GM21737 (cell line): ENCODE data around the gene FRMD4B.
"Not testable (repeated sequence)": the region's sequence is repeated elsewhere in the genome, so short reads cannot be mapped to it uniquely, and the experiment has no call there.

Source experiments
- ATAC-seq: cut with Tn5 transposase; IDR thresholded peaks from one replicate; pipeline ENCODE4 v1.9.1; 2021; ENCODE audit warnings: mild to moderate bottlenecking, moderate library complexity; ENCODE audit not compliant: unreplicated experiment

Gene FRMD4B

GRCh38 chr3:69325151-69325550 lies 60.7 kb downstream of the FRMD4B start:
- no peak for ATAC-seq

GRCh38 chr3:69324362-69325025 lies 61.4 kb downstream of the FRMD4B start:
- peak; percentile 43 for ATAC-seq

DNA sequence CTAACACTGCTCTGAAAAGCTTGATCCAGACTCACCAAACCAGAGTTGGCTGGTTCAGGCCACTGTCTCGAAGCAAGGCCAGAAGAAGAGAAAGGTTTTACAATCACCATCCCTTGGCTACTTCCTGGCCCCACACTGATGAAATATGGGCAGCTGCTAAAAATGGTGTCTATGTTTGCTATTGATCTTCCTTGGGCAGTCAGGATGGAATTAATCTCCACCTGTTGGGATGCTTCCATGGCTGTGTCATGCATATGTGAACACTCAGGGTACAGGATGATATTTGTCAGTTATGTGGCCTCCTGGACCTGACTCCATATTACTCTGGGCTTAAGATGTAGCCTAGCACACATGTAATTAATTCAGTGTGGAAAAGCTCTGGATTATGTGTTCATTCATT lies 61.9 kb downstream of the FRMD4B start:
- ATAC-seq: no peak

DNA sequence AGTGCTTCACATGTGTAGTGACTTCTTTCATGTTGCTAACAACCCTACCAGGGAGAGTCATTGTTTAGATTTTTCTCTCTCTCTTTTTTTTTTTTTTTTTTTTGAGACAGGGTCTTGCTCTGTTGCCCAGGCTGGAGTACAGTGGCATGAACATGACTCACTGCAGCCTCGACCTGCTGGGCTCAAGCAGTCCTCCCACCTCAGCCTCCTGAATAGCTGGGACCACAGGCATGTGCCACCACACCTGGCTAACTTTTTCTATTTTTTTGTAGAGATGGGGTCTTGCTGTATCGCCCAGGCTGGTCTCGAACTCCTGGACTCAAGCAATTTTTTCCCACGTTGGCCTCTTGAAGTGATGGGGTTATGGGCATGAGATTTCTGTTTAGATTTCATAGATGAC lies 63.4 kb downstream of the FRMD4B start:
- not testable (repeated sequence) for ATAC-seq

DNA sequence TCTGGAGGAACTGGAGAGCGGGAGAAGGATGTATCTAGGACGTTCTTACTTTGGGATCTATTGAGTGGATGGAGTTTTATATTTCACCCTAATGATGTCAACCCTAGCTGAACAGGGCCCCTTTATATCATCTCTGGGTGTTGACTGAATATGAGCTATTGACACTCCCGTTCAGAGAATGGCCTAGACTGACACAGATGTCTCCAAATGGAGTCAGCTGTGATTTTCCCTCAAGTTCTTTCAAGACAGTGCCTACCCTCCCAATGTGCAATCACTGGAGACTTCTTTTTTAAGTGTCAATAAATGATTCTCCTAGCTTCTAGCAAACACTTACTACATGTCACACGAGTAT lies 63.8 kb downstream of the FRMD4B start:
- no peak for ATAC-seq

DNA sequence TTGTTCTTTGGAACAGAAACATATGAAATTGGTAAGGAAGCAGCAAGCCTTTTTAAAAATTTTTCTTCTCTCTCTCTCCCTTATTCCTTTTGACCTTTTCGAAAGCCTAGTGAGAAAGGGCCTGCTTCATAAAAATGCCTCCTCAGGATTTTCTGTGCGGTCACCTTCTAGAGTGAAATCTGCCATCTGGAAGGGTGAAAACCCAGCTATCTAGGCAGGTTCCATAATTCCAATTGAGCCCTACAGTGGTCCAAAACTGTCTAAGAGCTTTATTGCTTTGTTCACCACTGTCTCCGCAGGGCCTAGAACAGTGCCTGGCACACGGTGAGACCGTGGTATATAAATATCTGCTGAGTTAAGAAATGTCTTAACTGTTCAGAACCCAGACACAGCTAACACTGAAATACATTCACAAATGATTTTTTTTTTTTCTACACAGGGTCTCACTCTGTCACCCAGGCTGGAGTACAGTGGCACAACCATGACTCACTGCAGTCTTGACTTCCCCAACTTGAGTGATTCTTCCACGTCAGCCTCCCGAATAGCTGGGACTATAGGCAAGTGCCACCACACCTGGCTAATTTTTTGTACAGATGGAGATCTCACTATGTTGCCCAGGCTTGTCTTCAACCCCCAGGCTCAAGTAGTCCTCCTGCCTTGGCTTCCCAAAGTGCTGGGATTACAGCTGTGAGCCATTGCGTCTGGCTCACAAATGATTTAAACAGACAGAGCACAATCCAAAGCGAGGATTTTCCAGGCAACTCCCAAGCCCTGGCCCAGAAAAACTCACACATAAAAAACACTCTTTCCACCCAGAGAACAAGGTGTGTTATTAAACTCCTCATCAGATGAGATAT lies 64.4 kb downstream of the FRMD4B start:
- ATAC-seq: no peak

GRCh38 chr3:69320871-69321271 lies 65.0 kb downstream of the FRMD4B start:
- ATAC-seq: peak; percentile 56

GRCh38 chr3:69319652-69320051 lies 66.2 kb downstream of the FRMD4B start:
- ATAC-seq: no peak

- no peak for ATAC-seq
These were observed 67.5 kb downstream of the FRMD4B start for GRCh38 chr3:69318410-69318809.

DNA sequence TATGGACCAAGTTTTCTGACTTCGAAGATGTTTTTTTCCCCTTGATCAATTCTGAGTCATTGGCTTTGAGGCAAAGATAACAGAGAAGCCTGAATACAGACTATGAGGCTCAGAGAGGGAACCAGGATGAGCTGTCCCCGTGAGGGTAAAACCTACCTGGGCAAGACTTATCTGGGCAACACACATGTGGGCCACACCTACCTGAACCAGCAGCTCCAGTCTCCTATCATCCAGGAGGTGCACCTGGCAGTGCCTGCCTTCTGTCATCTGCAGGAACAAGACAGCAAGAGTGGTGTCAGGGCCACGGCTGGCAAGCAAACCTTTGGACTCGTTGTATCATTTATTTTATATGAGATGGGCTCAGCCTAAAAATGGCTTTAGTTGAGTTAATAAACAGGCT lies 72.6 kb downstream of the FRMD4B start:
- no peak for ATAC-seq

DNA sequence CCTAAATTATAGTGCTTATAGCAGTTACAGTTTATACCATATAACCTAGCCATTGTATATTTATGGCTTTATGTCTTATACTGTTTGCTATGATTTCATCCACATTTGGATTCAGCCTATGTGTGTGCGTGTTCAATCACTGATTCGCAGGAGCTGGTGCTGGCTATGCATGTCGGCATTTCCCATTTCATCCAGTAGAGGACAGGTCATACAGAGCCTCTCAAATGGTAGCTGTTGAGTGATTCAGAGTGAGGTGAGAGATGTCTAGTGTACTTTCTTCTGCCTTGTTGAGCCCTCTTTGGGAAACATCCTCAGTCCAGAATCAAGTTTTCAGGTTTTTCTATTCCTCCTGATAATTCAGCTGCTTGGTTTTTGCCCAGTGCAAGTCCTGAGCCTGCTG lies 76.1 kb downstream of the FRMD4B start:
- no peak for ATAC-seq

- peak; percentile 99 for ATAC-seq
These were observed 79.4 kb downstream of the FRMD4B start for GRCh38 chr3:69306239-69307185.

DNA sequence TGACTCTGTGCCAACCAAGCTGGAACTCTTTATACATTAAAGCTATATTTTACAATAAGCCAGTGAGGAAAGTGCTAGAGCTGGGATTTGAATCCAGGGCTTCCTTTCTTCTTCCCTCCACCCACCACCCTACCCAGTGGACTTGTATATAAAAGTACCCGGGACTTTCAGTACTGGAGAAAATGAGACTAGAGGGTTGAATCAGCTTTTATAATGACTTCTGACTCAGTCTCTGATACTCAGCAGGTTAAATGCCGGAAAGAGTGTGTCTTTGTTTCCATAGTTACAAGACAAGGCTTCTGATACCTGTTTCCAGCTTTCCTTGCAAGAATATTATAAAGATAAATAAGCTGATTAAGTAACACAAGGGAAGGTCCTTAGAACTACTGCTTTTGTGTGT lies 80.9 kb downstream of the FRMD4B start:
- no peak for ATAC-seq

GRCh38 chr3:69304396-69304795 lies 81.5 kb downstream of the FRMD4B start:
- ATAC-seq: no peak

- ATAC-seq: no peak
These were observed 85.6 kb downstream of the FRMD4B start for GRCh38 chr3:69300296-69300695.

DNA sequence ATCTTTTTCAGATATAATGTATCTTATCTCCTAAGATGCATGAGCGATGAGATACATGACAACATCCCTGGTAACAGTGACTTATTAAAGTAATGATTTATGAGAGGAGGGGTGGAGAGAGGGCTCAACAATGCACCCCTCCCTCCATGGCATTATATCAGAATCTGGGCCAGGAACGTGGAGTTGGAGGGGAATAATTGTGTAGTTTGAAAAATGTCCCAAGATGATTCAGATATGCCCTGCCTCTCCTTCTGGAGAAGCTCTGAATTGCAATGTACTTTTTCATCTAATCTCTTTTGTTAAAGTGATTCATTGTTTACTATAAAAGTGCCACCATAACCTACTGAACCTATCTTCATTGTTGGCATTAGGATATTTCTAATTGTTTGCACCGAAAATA lies 86.5 kb downstream of the FRMD4B start:
- no peak for ATAC-seq

GRCh38 chr3:69297501-69297900 lies 88.4 kb downstream of the FRMD4B start:
- ATAC-seq: no peak

GRCh38 chr3:69296995-69297394 lies 88.9 kb downstream of the FRMD4B start:
- ATAC-seq: no peak

GRCh38 chr3:69294014-69294766 lies 91.7 kb downstream of the FRMD4B start:
- no peak for ATAC-seq

DNA sequence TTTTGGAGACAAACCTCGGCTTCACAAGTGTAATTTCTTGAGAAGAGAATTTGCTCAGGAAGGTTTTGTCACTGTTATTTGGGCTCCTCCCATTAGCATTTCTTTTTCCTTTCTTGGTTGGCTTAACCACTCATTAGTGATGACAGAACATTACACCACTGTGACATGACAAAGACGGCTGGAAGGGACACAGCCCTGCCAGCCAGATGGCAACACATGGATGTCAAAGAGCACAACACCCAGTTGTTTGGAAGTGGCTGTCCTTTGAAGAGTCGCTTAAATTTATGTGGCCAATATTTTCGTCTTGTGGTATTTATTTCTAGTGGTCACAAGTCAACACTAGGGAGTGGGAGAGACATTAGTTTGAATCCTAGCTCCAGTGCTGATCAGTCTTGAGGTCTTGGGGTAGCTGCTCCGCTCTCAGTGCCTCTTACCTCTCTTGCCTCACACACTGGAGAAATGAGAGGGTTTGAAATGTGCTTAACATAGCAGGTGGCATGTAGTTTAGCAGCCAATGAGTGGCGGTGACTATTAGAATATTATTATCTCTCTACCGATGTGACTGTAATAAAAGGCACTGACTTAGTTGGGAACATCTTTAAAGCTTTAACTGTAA lies 92.8 kb downstream of the FRMD4B start:
- ATAC-seq: no peak
